A172 (cell line): ENCODE results near the gene TNFAIP8L1. TPM values are rescaled to one million over a fixed set of nuclear protein-coding genes. Genes with fewer than 3 reads are reported as not detected.
"Not testable (repeated sequence)": the region's sequence is repeated elsewhere in the genome, so short reads cannot be mapped to it uniquely, and the experiment has no call there.

Source experiments
- DNase-seq: peaks from one replicate; pipeline ENCODE4 v3.0.0-alpha.2; 2015; ENCODE audit warnings: low spot score
- total RNA-seq: library from RNA; depleted of rRNA; stranded (reverse); fragments of >200 nt; shearing (Covaris generic); gene quantifications from 2 replicates; pipeline ENCODE4 v1.2.3, GENCODE V29; 2014; rRNA removed

TNFAIP8L1 gene
- total RNA-seq, result 7.5 and 9.5 TPM in 2 replicates

- DNase-seq, result peak; percentile 88
Measured at GRCh38 chr19:4638828-4639530, at the start of gene TNFAIP8L1. TSS of gene TNFAIP8L1 (plus strand) at chr19:4639516. CDS start at chr19:4651870, 12,354 bp downstream.

- no peak for DNase-seq
Measured at GRCh38 chr19:4589579-4590410, 49.5 kb upstream of the TNFAIP8L1 start.

DNA sequence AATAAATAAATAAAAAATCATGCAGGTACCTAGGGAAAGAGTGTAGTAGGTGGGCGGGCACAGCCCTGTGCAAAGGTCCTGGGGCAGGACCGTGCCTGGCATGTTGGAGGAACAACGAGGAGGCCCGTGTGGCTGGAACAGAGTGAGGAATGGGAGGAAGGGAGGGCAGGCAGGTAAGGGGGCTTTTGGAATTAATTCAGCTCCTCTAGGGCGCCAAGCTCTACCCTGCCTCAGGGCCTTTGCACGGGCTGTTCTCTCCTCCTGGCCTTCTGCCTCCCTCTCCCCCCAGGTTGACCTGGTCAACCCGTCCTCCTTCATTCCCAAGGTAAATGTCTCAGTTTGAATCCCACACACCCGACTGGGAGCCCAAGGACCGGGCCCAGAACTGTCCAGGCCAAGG lies 48.8 kb upstream of the TNFAIP8L1 start:
- DNase-seq, result no peak

DNA sequence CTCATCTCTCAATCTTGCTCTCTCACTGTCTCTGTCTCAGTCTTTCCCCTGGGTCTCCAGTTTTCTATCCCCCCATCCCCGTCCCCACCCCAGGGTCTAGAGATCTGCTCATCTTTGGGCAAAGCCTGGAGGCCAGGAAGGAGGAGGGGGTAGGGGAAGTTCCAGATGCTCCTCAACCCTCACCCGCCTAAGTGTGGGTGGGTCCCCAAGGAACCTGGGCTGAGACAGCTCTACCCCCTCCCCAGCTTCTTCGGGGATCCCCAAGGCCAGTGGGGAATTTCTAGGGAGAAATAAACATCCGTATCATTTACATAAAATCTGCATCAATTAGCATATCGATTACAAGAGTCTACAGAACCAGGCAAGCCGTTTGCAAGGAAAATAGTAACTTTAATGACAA lies 48.0 kb upstream of the TNFAIP8L1 start:
- DNase-seq, result no peak

- no peak for DNase-seq
Measured at GRCh38 chr19:4592445-4592844, 46.9 kb upstream of the TNFAIP8L1 start.

DNA sequence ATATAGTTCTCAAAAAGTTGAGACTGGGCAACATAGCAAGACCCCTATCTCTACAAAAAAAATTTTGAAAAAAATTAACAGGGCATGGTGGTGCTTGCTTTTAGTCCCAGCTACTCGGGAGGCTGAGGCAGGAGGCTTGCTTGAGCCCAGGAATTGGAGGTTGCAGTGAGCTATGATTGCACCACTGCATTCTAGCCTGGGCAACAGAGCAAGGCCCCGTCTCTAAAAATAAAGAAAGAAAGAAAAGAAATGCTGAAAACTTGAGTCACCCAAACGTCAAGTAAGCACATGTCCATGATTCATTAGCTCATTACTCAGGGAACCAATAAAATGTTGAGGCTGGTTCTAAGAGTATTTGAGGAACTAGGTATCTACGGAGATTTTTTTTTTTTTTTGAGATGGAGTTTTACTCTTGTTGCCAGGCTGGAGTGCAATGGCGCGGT lies 45.9 kb upstream of the TNFAIP8L1 start:
- DNase-seq, result peak; percentile 86

DNA sequence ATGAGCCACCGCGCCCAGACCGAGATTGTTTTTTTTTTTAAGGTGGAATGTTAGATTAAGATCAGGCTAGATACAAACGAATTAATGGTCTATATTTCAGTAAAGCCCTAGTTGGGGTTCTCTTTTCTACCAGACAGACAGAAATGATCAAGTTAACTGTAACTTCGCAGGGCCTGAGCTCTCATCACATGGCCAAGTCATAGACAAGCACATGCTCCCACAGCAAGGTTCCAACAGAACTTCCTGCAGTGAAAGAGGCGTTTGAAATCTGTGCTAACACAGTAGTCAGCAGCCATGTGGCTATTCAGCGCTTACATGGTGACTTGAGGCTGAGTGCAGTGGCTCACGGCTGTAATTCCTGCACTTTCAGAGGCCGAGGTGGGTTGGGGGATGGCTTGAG lies 45.1 kb upstream of the TNFAIP8L1 start:
- DNase-seq, result no peak

DNA sequence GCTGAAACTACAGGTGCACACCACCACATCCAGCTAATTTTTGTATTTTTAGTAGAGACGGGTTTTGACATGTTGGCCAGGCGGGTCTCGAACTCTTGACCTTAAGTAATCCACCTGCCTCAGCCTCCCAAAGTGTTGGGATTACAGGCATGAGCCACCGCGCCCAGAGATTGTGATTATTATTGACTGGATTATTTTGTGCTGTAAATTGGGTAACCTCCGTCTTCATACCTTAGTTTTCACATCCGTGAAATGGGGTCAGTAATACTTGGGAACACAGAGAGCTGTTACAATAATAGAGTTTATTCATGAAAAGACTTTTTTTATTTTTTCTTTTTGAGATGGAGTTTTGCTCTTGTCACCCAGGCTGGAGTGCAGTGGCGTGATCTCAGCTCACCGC lies 44.2 kb upstream of the TNFAIP8L1 start:
- DNase-seq, result not testable (repeated sequence)

DNA sequence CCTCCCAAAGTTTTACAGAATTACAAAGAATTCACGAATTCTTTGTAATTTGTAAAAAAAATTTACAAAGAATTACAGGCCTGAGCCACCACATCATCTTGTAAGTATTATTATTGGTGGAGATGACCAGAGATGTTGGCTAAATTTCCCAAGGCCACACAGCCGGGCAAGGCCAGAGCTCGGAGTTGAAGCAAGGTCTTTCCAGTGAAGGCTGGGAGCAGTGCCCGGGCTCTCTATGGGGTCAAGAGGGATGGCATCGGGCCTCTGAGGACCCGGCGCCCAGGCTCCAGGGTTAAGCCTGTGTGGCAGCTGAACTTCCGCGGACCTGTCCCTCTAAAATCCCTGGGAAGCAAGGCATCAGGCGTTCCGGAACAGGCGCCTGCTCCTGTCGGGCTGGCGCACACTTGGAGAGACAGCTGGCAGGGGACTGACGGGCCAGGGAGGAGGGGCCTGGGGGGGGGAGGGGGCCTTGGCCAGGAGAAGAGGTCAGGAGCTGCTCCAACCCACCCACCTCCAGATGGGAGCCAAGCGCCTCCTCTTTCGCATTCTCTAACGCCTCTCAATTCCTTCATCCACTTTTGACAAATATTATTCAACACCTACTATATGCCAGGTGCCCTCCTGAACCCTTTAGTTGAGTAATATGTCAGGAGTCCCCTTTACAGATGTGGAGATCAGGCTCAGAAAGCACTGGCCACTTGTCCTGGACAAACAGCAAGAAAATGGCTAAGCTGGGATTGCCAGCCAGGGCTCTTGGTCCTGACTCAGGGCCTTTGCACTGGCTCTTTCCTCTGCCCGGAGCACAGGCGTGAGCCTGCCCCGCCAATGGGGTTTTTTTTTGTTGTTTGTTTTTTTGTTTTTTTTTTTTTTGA lies 43.0 kb upstream of the TNFAIP8L1 start:
- no peak for DNase-seq

GRCh38 chr19:4597278-4597974 lies 41.9 kb upstream of the TNFAIP8L1 start:
- no peak for DNase-seq

GRCh38 chr19:4597975-4598671 lies 41.2 kb upstream of the TNFAIP8L1 start:
- peak; percentile 47 for DNase-seq

GRCh38 chr19:4598712-4599111 lies 40.6 kb upstream of the TNFAIP8L1 start:
- no peak for DNase-seq

GRCh38 chr19:4600082-4600481 lies 39.2 kb upstream of the TNFAIP8L1 start:
- DNase-seq, result no peak

DNA sequence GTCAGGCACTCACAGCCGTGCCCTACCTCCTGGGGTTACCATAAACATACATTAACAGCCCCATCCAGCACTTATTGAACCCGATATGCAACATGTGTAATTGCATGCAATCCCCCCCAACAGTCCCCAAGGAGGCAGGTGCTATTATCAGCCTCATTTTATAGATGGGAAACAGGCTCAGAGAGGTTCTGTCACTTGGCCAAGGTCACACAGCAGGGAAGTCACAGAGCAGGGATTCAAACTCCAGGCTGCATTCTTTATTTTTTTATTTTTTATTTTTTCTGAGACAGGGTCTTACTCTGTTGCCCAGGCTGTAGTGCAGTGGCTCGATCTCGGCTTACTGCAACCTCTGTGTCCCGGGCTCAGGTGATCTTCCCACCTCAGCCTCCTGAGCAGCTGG lies 38.4 kb upstream of the TNFAIP8L1 start:
- no peak for DNase-seq

DNA sequence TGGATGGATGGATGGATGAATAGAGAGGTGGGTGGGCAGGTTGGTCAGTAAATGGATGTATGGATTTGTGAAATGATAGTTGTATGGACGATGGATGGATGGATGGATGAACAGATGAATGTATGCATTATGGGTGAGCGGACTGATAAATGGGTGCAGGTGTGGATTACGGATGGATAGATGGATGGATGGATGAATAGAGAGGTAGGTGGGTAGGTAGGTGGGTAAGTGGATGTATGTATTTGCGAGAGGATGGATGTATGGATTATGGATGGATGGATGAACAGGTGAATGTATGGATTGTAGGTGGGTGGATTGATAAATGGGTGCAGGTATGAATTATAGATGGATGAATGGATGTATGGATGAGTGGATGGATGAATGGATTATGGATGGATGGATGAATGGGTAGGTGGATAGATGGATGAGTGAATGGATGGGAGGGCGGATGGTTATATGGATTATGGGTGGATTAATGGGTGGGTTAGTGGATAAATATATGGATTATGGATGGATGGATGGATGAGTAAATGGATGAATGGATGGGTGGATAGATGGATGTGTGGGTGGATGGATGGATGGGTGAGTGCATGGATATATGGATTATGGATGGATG lies 37.0 kb upstream of the TNFAIP8L1 start:
- DNase-seq, result no peak

DNA sequence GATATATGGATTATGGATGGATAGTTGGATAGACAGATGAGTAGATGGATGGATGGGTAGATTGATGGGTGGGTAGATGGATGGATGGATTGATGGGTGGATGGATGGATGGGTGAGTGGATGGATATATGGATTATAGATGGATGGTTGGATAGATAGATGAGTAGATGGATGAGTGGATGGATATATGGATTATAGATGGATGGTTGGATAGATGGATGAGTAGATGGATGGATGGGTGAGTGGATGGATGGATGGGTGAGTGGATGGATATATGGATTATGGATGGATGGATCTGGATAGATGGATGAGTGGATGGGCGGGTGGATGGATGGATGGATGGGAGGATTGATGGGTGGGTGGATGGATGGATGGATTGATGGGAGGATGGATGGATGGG lies 36.4 kb upstream of the TNFAIP8L1 start:
- DNase-seq, result no peak

DNA sequence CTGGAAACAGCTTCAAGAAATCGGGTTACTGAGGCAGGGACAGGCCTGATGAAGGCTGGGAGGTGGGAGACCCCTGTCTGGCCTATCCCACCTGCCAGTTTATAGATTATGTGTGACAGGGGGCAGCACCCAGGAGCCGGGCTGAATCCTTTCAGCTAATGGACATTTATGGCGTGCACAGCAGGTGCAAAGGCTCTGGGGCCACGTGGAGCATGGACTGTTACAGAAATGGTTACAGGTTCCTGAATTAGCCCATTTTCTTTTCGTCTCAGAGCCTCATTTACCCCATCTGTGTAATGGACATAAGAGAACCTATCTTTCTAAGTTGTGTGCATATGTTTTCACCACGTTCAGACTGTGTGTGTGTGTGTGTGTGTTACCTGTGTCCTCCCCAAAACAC lies 34.4 kb upstream of the TNFAIP8L1 start:
- DNase-seq, result no peak

GRCh38 chr19:4606181-4606580 lies 33.1 kb upstream of the TNFAIP8L1 start:
- DNase-seq, result no peak

DNA sequence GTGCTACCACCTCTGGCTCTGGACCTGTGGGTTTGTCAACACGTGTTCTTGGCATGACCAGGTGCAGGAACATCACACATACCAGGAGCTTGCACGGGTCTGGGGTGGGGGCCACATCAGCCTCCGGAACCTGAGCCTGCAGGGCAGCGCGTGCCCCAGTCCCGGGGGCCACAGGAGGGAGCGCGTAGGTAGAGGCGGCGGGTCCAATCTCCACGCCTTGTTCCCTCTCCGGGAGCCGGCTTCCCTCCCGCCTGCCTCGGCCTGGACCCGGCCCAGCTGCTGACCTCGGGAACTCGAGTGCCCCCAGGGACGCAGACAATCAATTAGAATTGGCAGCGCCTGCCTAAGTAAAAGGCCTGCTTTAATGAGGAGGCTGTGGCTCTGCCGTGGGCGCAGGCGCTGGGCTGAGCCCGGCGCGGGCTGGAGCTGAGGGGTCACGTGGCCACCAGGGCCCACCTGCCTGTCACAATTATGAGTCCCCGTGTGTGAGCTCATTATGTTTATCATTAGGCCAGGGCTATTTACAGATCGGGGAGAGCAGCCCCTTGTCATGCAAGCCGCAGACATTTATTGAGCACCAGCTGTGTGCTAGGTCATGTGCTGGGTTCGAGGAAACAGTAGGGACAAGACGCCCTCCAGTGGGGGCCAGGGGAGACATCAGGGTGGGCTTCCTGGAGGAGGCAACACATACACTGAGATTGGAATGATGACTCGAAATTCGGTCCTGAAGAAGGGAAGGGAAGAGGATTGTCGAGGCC lies 32.2 kb upstream of the TNFAIP8L1 start:
- DNase-seq, result no peak
